Hematopoietic multipotent progenitor cell treated with erythropoietin and hydrocortisone succinate and interleukin-3 and kit ligand, for 6 days (in vitro differentiated cells): ENCODE results near the gene ADRB1.

Source experiments
- DNase-seq: peaks from one replicate; pipeline ENCODE4 v3.0.0-alpha.2; 2015

ADRB1 gene

DNA sequence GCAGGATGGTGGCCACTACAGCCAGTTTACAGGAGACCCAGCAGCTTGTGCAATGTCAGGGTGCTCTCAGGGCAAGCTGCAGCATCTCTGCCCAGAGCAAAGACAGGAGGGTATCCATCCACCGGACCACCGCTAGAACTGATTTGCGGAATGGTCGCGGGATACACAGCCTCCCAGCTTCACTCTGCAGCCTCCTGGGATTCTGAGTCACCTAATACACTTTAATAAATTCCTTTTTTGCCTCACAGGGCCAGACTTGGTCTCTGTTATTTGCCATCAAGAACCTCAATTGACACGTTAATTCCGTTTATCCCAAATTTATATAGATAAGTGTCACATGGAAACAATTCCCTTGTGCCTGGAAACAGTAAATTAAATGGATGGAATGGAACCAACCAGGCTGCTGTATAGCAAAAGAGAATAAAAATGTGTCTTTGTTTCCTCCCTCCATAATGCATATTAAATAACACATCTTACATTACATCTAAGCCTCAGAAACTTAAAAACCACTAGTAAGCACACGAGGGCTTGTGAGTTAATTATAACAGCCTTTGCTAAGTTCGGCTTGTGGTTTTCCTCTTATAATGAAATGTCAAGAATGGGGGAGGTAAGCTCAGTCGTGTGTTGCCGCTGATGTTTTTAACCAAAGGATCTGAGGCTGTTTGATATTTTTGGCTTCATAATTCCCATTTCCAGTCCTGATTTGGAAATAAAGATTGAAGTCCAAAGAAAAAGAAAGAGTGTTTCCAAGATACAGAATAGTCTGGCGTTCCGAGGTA is 52.1 kb downstream of the ADRB1 start:
- peak; percentile 62 for DNase-seq
